ENCODE results near the gene FLOT2. TPM values are rescaled to one million over a fixed set of nuclear protein-coding genes. Genes with fewer than 3 reads are reported as not detected.
A peak's percentile ranks its signal among the peaks of the same experiment; 100 is the strongest.

Gene FLOT2
- 100 to 1,000 TPM in 2 of 9 donors, 10 to 100 TPM in 7; 23.8 to 193 (median 85.3) TPM for total RNA-seq
- polyA plus RNA-seq = 10 to 100 TPM; 36.8 to 43.3 (median 43.1) TPM
- long read RNA-seq, donor 1, transcript FLOT2-202 (11 exons, 2,618 nt) = major isoform, 9 of 11 reads
- long read RNA-seq, donor 1, partial matches to known transcripts = 0 of 11 reads
- long read RNA-seq, donor 1, other reads (novel, unspliced or antisense) = 0 of 11 reads
- long read RNA-seq, donor 2, transcript FLOT2-202 (11 exons, 2,618 nt) = major isoform, 12 of 15 reads
- long read RNA-seq, donor 2, partial matches to known transcripts = 0 of 15 reads
- long read RNA-seq, donor 2, other reads (novel, unspliced or antisense) = 0 of 15 reads
- long read RNA-seq, donor 3, transcript FLOT2-202 (11 exons, 2,618 nt) = major isoform, 6 of 6 reads
- long read RNA-seq, donor 3, partial matches to known transcripts = 0 of 6 reads
- long read RNA-seq, donor 3, other reads (novel, unspliced or antisense) = 0 of 6 reads
- long read RNA-seq, donor 4, transcript FLOT2-202 (11 exons, 2,618 nt) = major isoform, 15 of 28 reads
- long read RNA-seq, donor 4, partial matches to known transcripts = 4 of 28 reads
- long read RNA-seq, donor 4, other reads (novel, unspliced or antisense) = 4 of 28 reads
- long read RNA-seq, donor 5, transcript FLOT2-210 (11 exons, 2,585 nt) = minor isoform, 14 of 136 reads
- long read RNA-seq, donor 5, transcript FLOT2-202 (11 exons, 2,618 nt) = major isoform, 92 of 136 reads
- long read RNA-seq, donor 5, partial matches to known transcripts = 8 of 136 reads
- long read RNA-seq, donor 5, other reads (novel, unspliced or antisense) = 18 of 136 reads
- long read RNA-seq, donor 6, transcript FLOT2-202 (11 exons, 2,618 nt) = major isoform, 8 of 12 reads
- long read RNA-seq, donor 6, partial matches to known transcripts = 3 of 12 reads
- long read RNA-seq, donor 6, other reads (novel, unspliced or antisense) = 0 of 12 reads
- long read RNA-seq, donor 7, transcript FLOT2-202 (11 exons, 2,618 nt) = major isoform, 7 of 8 reads
- long read RNA-seq, donor 7, partial matches to known transcripts = 0 of 8 reads
- long read RNA-seq, donor 7, other reads (novel, unspliced or antisense) = 0 of 8 reads
- long read RNA-seq, donor 8, transcript FLOT2-202 (11 exons, 2,618 nt) = major isoform, 17 of 17 reads
- long read RNA-seq, donor 8, partial matches to known transcripts = 0 of 17 reads
- long read RNA-seq, donor 8, other reads (novel, unspliced or antisense) = 0 of 17 reads
- long read RNA-seq, donor 9, partial matches to known transcripts = 0 of 5 reads
- long read RNA-seq, donor 9, other reads (novel, unspliced or antisense) = 0 of 5 reads
- long read RNA-seq, donor 10, partial matches to known transcripts = 0 of 1 reads
- long read RNA-seq, donor 10, other reads (novel, unspliced or antisense) = 0 of 1 reads

- peaks cover 7 to 49% of the 10 kb centered on the region in 2 donors for H3K4me1 ChIP-seq (replicated peaks in 1 of 2)
- H3K27me3 ChIP-seq = no peaks in the 10 kb centered on the region
These were observed at the start of gene FLOT2 for GRCh38 chr17:28896884-28897768. Gene FLOT2, minus strand, starts transcription at chr17:28897733. Its CDS starts 159 bp downstream, at chr17:28897574.

GRCh38 chr17:28946239-28946638 lies 48.7 kb upstream of the FLOT2 start:
- H3K4me3 ChIP-seq = no peak overlapping the region
- intact Hi-C loops (cut with DNase I) = no loop called here
- WGBS, 4 donors = 74 to 83% (median 79%) methylated on average over 4 of the region's 4 CpGs

More at GRCh38 chr17:28896884-28897768, at the start of gene FLOT2:
- WGBS, 4 donors = 0 to 1% (median 0%) methylated on average over 10 to 73 of the region's 73 CpGs
- Histone ChIP-seq H3K27ac (peak within 1 kb of the TSS; percentile 76 to 98 (median 95)), H3K36me3 (replicated peaks in 1 of 2) (no peaks in the 10 kb centered on the region), H3K9me3 (replicated peaks in 1 of 3) (no peaks in the 10 kb centered on the region), H3K4me3 (peak within 1 kb of the TSS; percentile 3 to 96 (median 95))
- peak; percentile 66 to 89 (median 80) for DNase-seq
- peak; percentile 25 to 41 for TF ChIP-seq POLR2A (IDR thresholded peaks at IDR 0.05)
- TF ChIP-seq CTCF (IDR thresholded peaks at IDR 0.05) = peak in 5 of 6 experiments; percentile 9 to 44 (median 14)
- intact Hi-C loops (cut with DNase I) = loop anchor here in 1 of 2 donors (5.0 kb wide), 2 partner anchors 35 to 135 kb away; no protein-coding TSS in a partner anchor

More at GRCh38 chr17:28946239-28946638, 48.7 kb upstream of the FLOT2 start:
- Histone ChIP-seq H3K4me1 (replicated peaks in 1 of 2) (peaks cover 15 to 52% of the 10 kb centered on the region in 2 donors), H3K27me3 (no peaks in the 10 kb centered on the region), H3K27ac (peak overlapping the region in 2 of 5 donors; percentile 20 to 43), H3K36me3 (replicated peaks in 1 of 2) (peaks cover 0 to 13% of the 10 kb centered on the region in 2 donors), H3K9me3 (replicated peaks in 1 of 3) (no peaks in the 10 kb centered on the region)
- no peak for DNase-seq
- no peak for TF ChIP-seq CTCF (IDR thresholded peaks at IDR 0.05)
- TF ChIP-seq POLR2A (IDR thresholded peaks at IDR 0.05) = no peak

Data from adrenal gland (tissue), 19 donors.